HPDE6-E6E7 (cell line): ENCODE results near the gene SAMD9L.
"Not testable (repeated sequence)": the region's sequence is repeated elsewhere in the genome, so short reads cannot be mapped to it uniquely, and the experiment has no call there.

Experiments used
- DNase-seq: peaks from one replicate; pipeline ENCODE4 v3.0.0; 2011; ENCODE audit warnings: missing footprints; ENCODE audit errors: extremely low spot score

SAMD9L gene

GRCh38 chr7:93146036-93146435 lies 2.1 kb downstream of the SAMD9L start:
- no peak for DNase-seq

DNA sequence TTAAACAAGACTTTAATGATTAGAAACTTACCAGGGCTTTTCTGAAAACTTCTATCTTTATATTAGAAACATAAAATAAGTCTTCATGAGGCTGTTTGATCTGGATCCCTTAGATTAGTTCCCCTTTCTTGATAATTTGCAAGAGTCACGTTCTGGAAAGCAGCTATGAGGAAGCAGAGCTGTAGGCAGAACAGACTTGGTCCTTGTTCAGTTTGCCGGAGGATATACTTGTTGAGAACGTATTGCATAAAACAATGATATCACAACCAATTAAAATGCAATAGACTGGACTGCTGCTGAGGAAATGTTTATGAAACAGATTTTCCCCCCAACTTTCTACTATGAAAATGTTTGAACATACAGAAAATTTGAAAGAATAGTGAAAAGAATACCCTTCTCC lies 2.8 kb downstream of the SAMD9L start:
- DNase-seq, result no peak

GRCh38 chr7:93142127-93142526 lies 6.1 kb downstream of the SAMD9L start:
- no peak for DNase-seq

DNA sequence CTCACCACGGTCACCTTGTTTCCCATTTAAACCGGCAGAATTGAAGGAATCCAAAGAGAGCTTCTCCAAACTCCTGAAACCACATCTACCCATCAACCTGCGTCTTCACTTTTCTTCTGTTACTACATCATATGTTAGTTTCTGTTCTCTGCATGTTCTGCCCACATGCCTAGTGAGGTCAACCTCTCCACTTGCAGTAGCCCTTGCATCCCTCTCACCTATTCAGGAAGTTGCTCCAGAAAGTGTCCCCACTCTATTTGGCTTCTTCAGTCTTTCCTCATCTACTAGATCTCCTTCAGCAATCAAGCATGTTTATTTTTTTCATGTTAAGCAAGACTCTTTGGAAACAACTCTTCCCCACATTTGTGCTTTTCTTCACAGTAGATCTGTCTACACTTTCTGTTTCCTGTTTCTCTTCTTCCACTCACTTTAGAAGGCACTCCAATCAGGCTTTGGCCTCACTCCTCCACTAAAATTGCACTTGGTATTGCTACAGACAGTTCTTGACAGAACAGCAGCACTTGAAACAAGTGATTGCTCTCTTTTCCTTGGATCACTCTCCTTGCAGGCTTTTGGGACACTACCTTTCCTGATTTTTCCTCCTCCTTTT lies 7.5 kb downstream of the SAMD9L start:
- DNase-seq, result no peak

DNA sequence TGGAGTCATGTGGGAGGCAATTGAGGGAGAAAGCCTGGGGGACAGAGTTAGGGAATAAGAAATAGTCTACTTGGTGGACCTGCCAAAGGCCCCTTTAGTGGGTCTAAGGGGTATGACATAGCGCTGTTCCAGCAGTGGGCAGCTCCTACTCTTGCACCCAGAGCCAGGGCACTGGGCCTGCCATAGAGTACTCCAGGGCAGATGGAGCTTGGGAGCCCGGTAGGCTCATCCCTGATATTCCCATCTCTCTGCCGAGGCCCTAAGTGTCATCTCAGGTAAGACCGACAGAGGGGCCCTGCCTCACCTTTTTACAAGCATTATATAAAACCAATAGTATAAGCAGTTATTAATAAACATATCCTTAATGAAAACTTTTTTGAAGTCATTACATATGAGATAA lies 9.6 kb downstream of the SAMD9L start:
- no peak for DNase-seq

DNA sequence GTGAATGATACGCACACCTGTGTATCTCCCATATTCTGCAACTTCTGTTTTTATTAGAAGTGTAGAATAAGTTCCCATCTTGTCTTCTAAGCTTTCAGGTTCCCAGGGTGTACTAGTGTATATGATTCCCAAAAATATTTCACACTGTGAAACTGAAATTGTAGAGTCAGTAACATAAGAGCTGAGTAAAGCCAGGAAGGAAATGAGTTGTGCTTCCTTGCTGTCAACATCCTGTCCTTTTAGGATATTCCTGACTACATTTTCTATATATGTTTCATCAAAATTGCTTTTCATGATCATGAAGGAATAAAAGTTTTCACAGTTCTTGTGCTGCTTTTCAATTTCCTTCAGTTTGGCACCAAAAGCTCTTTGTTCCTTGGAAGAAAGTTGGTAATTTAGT lies 15.2 kb downstream of the SAMD9L start:
- DNase-seq, result no peak

DNA sequence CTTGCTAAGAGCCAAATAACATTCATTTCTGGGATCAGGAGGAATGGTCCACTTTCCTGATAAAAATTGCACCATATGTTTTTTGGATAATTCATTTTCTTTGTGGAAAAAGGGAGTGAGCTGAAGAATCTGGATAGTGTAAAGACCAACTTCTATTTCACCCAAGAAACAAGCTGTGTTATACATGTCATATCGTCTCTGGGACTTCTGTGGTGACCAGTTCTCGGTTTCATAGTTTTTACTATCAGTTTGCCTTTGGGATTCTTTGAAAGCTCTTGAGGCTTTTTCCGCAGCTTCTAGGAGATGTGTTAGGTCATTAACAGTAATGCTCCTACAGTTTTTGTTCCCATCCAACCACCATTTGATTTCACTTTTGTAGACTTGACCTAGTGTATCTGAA lies 16.0 kb downstream of the SAMD9L start:
- no peak for DNase-seq

DNA sequence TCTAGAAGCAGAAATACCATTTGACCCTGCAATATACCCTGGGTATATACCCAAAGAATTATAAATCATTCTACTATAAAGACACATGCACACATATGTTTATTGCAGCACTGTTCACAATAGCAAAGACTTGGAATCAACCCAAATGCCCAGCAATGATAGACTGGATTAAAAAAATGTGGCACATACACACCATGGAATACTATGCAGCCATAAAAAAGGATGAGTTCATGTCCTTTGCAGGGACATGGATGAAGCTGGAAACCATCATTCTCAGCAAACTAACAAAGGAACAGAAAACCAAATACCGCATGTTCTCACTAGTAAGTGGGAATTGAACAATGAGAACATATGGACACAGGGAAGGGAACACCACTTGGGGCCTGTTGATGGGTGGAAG lies 21.2 kb downstream of the SAMD9L start:
- not testable (repeated sequence) for DNase-seq

DNA sequence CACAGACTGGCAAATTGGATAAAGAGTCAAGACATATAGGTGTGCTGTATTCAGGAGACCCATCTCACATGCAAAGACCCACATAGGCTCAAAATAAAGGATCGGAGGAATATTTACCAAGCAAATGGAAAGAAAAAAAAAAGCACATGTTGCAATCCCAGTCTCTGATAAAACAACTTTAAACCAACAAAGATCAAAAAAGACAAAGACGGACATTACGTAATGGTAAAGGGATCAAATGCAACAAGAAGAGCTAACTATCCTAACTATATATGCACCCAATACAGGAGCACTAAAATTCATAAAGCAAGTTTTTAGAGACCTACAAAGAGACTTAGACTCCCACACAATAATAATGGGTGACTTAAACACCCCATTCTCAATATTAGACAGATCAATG lies 24.7 kb downstream of the SAMD9L start:
- not testable (repeated sequence) for DNase-seq

DNA sequence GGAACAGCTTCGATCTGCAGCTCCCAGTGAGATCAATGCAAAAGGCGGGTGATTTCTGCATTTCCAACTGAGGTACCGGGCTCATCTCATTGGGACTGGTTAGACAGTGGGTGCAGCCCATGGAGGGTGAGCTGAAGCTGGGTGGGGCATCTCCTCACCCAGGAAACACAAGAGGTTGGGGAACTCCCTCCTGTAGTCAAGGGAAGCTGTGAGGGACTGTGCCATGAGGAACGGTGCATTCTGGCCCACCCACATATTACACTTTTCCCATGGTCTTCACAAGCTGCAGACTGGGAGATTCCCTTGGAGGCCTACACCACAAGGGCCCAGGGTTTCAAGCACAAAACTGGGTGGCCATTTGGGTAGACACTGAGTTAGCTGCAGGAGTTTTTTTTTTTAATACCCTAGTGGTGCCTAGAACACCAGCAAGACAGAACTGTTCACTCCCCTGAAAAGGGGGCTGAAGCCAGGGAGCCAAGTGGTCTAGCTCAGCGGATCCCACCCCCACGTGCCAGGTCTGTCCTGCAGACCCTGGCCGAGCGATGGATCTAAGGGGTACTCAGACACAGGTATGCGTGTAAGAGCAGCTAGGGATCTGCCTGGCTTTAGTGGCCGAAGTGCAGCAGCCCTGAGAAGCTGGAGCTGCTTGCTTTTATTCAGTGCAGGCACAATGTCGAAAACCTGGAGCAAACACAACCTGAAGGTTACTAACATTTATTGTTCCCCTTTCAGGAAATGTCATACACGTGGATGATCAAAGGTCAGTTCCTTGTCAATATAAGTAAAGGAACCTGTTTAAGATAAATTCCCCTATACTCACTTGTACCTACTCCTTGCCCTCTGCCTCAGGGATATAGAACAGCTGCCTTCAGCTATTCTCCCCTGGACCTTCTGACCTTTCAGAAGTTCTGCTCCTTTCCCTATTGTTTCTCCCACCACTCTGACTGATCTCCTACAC lies 27.3 kb downstream of the SAMD9L start:
- no peak for DNase-seq

DNA sequence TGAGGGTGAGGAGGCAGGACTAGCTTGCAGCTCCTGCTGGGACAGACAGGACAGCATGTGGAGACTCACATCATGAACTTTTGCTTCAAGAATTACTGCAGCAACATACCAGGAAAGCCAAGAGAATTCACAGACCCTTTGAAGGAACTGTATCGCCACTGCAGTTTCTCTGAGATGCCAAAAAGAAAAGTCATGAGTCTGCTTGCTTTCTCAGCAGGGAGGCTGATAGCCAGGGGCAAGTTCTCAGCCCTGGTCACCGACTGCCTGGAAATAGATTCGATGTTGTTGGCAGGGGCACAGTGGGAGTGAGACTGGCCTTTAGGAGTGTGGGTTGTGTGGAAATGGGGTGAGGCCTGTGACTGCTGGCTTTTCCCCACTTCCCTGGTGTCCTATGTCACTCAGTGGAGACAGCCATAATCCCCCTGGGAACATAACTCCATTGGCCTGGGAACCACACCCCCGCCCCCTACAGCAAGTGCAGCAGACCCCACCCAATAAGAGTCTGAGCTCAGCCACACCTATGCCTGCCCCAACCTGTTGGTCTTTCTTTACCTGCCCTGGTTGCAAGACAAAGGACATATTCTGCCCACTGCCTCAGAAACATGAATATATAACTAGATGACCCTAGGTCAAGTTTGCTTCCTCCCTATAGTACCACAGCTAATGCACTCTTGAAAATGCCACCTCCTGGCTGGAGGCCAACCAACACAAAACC lies 28.8 kb downstream of the SAMD9L start:
- peak; percentile 12 for DNase-seq

GRCh38 chr7:93117852-93118530 lies 30.2 kb downstream of the SAMD9L start, which contains the start of gene SAMD9:
Gene SAMD9 (minus strand): TSS chr7:93117979. CDS start chr7:93106097, 11,882 bp downstream.
- peak; percentile 76 for DNase-seq

DNA sequence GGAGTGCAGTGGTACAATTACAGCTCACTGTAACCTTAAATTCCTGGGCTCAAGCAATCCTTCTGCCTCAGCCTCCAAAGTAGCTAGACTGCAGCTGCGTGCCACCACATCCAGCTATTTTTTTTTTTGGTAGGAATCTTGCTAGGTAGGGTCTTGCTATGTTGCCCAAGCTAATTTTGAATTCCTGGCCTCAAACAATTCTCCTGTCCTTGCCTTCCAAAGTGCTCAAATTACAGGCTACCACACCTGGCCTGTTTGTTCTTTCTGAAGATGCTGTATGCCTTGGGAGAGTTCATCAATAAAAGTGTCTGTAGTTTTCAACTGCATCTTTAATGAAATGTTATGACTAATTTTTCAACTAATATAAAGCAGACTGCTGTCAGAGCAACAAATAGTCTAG lies 30.9 kb downstream of the SAMD9L start:
- DNase-seq, result no peak

GRCh38 chr7:93115796-93116195 lies 32.4 kb downstream of the SAMD9L start:
- DNase-seq, result peak; percentile 56

- no peak for DNase-seq
These were observed 40.2 kb downstream of the SAMD9L start for GRCh38 chr7:93108003-93108402.

GRCh38 chr7:93097388-93097787 lies 50.8 kb downstream of the SAMD9L start:
- no peak for DNase-seq

GRCh38 chr7:93092757-93093370 lies 55.3 kb downstream of the SAMD9L start:
- no peak for DNase-seq
